Coronary artery (tissue), 2 donors: ENCODE data around the gene BNIP5.
"Not testable (repeated sequence)": the region's sequence is repeated elsewhere in the genome, so short reads cannot be mapped to it uniquely, and the experiment has no call there.

Experiments used
- DNase-seq: peaks from one replicate; pipeline ENCODE4 v3.0.0-alpha.2; 2017; ENCODE audit warnings: low spot score
- H3K27ac ChIP-seq, 2 donors: fragments of 200-600 bp; sonication (generic); one replicate each; pipeline ENCODE4 v1.5.1; 2016 to 2019
- H3K4me3 ChIP-seq: fragments of 200-600 bp; sonication (generic); 2 replicates; pipeline ENCODE4 v1.5.1; 2016; ENCODE audit warnings: mild to moderate bottlenecking, moderate library complexity
- CTCF ChIP-seq: fragments of 200-600 bp; sonication (generic); IDR thresholded peaks from one replicate; pipeline ENCODE4 v1.5.1; 2019; ENCODE audit warnings: antibody characterized with exemption

The BNIP5 gene

GRCh38 chr6:36340618-36341454, 4.1 kb upstream of the BNIP5 start:
- Histone ChIP-seq H3K27ac (peak overlapping the region; percentile 57 to 81), H3K4me3 (peak overlapping the region; percentile 61)
- peak; percentile 81 for DNase-seq

GRCh38 chr6:36340306-36340617, 3.6 kb upstream of the BNIP5 start:
- TF ChIP-seq CTCF = no peak
- DNase-seq = no peak
- Histone ChIP-seq H3K4me3 (no peak overlapping the region), H3K27ac (peak overlapping the region in 1 of 2 donors; percentile 81)

More at GRCh38 chr6:36340618-36341454, 4.1 kb upstream of the BNIP5 start:
- TF ChIP-seq CTCF = peak; percentile 94

- DNase-seq = no peak
- Histone ChIP-seq H3K4me3 (no peak overlapping the region), H3K27ac (no peak overlapping the region)
- TF ChIP-seq CTCF = no peak
These were observed 2.5 kb upstream of the BNIP5 start for GRCh38 chr6:36339146-36339545.

- H3K4me3 ChIP-seq, H3K27ac ChIP-seq, DNase-seq: not testable (repeated sequence)
These were observed 1.5 kb upstream of the BNIP5 start for GRCh38 chr6:36338223-36338622.

GRCh38 chr6:36337814-36338213, 1.1 kb upstream of the BNIP5 start:
- no peak overlapping the region for H3K4me3 ChIP-seq
- no peak for DNase-seq
- TF ChIP-seq CTCF = no peak
- H3K27ac ChIP-seq = no peak overlapping the region

- TF ChIP-seq CTCF = no peak
- no peak overlapping the region for H3K4me3 ChIP-seq
- no peak overlapping the region for H3K27ac ChIP-seq
- DNase-seq = no peak
These were observed 429 bp downstream of the BNIP5 start for GRCh38 chr6:36336208-36336710.

GRCh38 chr6:36335465-36336207, 1.1 kb downstream of the BNIP5 start:
- no peak overlapping the region for H3K27ac ChIP-seq
- H3K4me3 ChIP-seq = no peak overlapping the region
- no peak for TF ChIP-seq CTCF
- no peak for DNase-seq
